ENCODE results near the gene CCDC137. TPM values are rescaled to one million over a fixed set of nuclear protein-coding genes. Genes with fewer than 3 reads are reported as not detected.
"Not testable (repeated sequence)": the region's sequence is repeated elsewhere in the genome, so short reads cannot be mapped to it uniquely, and the experiment has no call there.

Gene CCDC137
- total RNA-seq, 2 donors from 2014 or later, result 7.3 to 10.8 TPM

DNA sequence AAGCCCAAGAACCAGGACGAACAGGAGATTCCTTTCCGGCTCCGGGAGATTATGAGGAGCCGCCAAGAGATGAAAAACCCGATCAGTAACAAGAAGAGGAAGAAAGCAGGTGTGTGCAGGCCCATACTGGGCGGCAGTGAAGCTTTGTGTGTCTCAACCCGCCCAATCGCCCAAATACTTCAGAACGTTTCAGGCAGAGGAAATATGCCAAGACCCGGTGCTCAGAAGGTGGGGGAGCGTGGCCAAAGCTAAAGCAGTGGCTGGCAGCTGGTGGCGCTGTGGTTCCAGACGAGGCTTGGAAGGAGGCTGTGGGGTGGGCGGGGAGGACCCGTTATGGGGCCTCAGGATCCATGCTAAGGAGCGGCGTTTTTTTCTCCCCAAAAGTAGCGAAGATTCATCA is 1.2 kb downstream of the CCDC137 start:
- peaks cover 30% of the 10 kb centered on the region for H3K36me3 ChIP-seq
- ATAC-seq (ENCODE audit: insufficient number of reproducible peaks, low FRiP score, low read depth), result no peak
- no peak for TF ChIP-seq CTCF (IDR thresholded peaks at IDR 0.05)
- DNase-seq (ENCODE audit: low spot score), result no peak
- peaks cover 9 to 25% of the 10 kb centered on the region in 2 donors for H3K4me1 ChIP-seq (ENCODE audit: control insufficient read depth in 1 of 2, low read depth in 2 of 2)
- H3K27ac ChIP-seq, result no peak overlapping the region
- no peaks in the 10 kb centered on the region for H3K9me3 ChIP-seq
- H3K4me3 ChIP-seq, result no peak overlapping the region
- H3K27me3 ChIP-seq (replicated peaks; ENCODE audit: insufficient read depth), result no peaks in the 10 kb centered on the region

GRCh38 chr17:81672504-81672903 is 6.0 kb downstream of the CCDC137 start:
- no peak for ATAC-seq (ENCODE audit: insufficient number of reproducible peaks, low FRiP score, low read depth)
- H3K27me3 ChIP-seq (replicated peaks; ENCODE audit: insufficient read depth), result no peaks in the 10 kb centered on the region
- H3K36me3 ChIP-seq, result peaks cover 40% of the 10 kb centered on the region
- H3K27ac ChIP-seq, result no peak overlapping the region
- no peak overlapping the region for H3K4me3 ChIP-seq
- TF ChIP-seq CTCF (IDR thresholded peaks at IDR 0.05), result no peak
- peaks cover 4% of the 10 kb centered on the region in 2 donors for H3K4me1 ChIP-seq (ENCODE audit: control insufficient read depth in 1 of 2, low read depth in 2 of 2)
- no peaks in the 10 kb centered on the region for H3K9me3 ChIP-seq
- DNase-seq (ENCODE audit: low spot score), result no peak

DNA sequence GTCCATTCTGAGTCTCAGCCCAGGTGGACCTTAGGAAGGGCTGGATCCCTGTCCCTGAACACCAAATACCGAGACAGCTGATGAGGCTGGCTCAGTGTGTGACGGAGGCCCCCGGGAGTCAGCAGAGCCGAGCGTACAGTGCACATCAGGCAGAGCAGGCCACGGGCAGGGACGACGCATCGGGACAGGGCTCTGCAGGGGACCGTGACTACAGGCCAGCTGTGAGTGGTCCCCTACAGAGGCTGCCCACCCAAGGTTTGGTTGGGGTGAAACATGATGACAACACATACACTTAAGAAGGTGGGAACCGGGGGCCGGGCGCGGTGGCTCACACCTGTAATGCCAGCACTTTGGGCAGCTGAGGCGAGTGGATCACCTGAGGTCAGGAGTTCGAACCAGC is 6.4 kb downstream of the CCDC137 start:
- no peak for TF ChIP-seq CTCF (IDR thresholded peaks at IDR 0.05)
- H3K4me3 ChIP-seq, result no peak overlapping the region
- no peaks in the 10 kb centered on the region for H3K4me1 ChIP-seq (ENCODE audit: control insufficient read depth in 1 of 2, low read depth in 2 of 2)
- H3K36me3 ChIP-seq, result peaks cover 40% of the 10 kb centered on the region
- ATAC-seq (ENCODE audit: insufficient number of reproducible peaks, low FRiP score, low read depth) (no peak), DNase-seq (ENCODE audit: low spot score) (no peak)
- no peak overlapping the region for H3K27ac ChIP-seq
- no peaks in the 10 kb centered on the region for H3K27me3 ChIP-seq (replicated peaks; ENCODE audit: insufficient read depth)
- H3K9me3 ChIP-seq, result no peaks in the 10 kb centered on the region

DNA sequence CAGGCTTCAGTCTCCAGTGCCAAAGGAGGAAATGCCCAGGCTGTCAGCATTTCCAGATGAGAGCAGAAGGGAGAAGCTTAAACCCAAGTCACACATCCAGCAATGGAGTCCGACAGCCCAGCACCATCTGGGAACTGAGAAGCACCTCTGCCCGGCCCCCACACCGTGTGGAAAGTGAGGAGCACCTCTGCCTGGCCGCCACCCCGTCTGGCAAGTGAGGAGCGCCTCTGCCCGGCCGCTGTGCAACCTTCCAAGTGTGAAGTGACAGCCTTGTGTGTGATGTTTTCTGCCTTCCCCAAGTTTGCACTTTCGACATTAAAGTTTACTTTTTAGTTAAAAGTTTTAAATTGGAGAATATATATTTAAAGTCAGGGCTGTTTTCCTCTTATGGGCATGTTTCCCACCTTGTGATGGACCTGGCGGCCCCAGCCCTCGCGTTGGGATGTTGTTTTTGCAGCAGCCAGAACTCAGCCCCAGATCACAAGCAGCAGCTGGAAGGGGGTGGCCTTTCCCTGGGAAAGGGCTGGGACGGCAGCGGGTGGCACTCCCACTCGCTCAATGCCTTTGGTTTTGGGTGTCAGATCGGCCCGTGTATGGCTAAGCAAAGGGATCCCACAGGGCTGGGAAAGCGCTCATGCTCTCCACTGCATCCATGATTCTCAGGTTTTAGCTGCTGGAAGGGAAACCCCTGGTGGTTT is 7.2 kb downstream of the CCDC137 start:
- no peak for TF ChIP-seq CTCF (IDR thresholded peaks at IDR 0.05)
- Histone ChIP-seq H3K27me3 (replicated peaks; ENCODE audit: insufficient read depth) (no peaks in the 10 kb centered on the region), H3K27ac (no peak overlapping the region), H3K4me3 (no peak overlapping the region), H3K9me3 (no peaks in the 10 kb centered on the region), H3K4me1 (ENCODE audit: control insufficient read depth in 1 of 2, low read depth in 2 of 2) (no peaks in the 10 kb centered on the region), H3K36me3 (peaks cover 40% of the 10 kb centered on the region)
- ATAC-seq (ENCODE audit: insufficient number of reproducible peaks, low FRiP score, low read depth) (no peak), DNase-seq (ENCODE audit: low spot score) (no peak)

DNA sequence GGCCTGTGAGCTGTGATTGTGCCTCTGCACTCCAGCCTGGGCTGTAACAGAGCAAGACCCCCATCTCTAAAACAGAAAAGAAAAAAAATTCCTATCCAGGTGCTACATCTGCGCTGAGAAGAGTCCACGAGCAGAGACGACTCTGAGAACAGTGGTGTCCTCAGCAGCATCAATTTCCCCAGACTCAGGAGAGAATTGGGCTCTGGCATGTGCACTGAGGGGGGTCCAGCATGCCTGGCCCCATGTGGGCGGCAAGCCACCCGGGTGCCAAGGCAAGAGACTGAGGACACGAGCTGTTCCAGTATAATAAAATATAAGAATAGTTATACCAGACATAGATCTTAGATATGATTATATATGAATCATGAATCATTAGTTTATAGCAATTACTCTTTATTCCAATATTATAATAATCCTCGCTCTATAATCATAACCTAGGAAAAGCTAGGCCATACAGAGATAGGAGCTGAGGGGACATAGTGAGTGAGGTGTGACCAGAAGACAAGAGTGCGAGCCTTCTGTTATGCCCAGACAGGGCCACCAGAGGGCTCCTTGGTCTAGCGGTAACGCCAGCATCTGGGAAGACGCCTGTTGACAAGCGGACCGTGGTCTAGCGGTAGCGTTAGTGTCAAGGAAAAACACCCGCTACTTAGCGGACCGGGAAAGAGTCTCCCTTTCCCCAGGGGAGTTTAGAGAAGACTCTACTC is 9.1 kb downstream of the CCDC137 start:
- not testable (repeated sequence) for H3K9me3 ChIP-seq; DNase-seq (ENCODE audit: low spot score); H3K4me1 ChIP-seq (ENCODE audit: control insufficient read depth in 1 of 2, low read depth in 2 of 2); ATAC-seq (ENCODE audit: insufficient number of reproducible peaks, low FRiP score, low read depth); H3K27ac ChIP-seq; H3K4me3 ChIP-seq; H3K27me3 ChIP-seq (replicated peaks; ENCODE audit: insufficient read depth)
- peak; percentile 59 for TF ChIP-seq CTCF (IDR thresholded peaks at IDR 0.05)
- peaks cover 29% of the 10 kb centered on the region for H3K36me3 ChIP-seq

All from thoracic aorta (tissue), 2 donors.